GM10248 (cell line): ENCODE measurements around the gene MCRS1.

ENCODE experiments used
- CTCF ChIA-PET: fragments of 300-600 bp; sonication (Branson Sonifier 250); formaldehyde crosslinking; extraction: SDS; loops from one replicate; lab custom pipeline; 2021; ENCODE audit warnings: antibody characterized with exemption; lab: Yijun Ruan, JAX
- POLR2A ChIA-PET: fragments of 350-650 bp; sonication (Branson Sonifier 250); formaldehyde crosslinking; extraction: SDS; loops from one replicate; lab custom pipeline; 2020; ENCODE audit warnings: antibody characterized with exemption; lab: Yijun Ruan, JAX
- DNase-seq: peaks from one replicate; pipeline ENCODE4 v3.0.0; 2012; ENCODE audit errors: extremely low spot score
- TF ChIP-seq, protein P1 (sequence below): IDR thresholded peaks from 2 replicates; pipeline ENCODE4 v1.5.1; 2012; ENCODE audit warnings: mild to moderate bottlenecking, low read depth; ENCODE audit errors: extremely low read depth, missing control alignments, control extremely low read depth

The MCRS1 gene

DNA sequence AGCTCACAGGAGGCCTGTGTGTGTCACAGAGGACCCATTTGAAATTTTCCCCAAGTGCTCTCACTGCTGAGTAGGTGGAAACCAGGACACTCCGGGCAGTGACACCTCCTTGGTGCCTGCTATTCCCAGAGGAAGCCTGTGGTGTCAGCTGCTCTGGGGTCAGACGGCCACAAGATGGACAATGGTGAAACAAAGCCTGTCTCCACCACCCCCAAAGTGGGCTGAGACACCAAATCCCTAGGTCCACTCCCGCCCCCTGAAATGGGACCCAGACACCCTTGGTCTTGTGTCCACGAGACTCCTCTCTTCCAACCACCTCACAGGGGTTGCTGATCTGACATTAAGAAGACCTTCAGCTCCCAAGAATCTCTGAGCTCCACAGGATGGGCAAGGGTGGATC lies 22.1 kb downstream of the MCRS1 start:
- no peak for DNase-seq
- POLR2A ChIA-PET = no interaction called here
- TF ChIP-seq, protein P1, sequence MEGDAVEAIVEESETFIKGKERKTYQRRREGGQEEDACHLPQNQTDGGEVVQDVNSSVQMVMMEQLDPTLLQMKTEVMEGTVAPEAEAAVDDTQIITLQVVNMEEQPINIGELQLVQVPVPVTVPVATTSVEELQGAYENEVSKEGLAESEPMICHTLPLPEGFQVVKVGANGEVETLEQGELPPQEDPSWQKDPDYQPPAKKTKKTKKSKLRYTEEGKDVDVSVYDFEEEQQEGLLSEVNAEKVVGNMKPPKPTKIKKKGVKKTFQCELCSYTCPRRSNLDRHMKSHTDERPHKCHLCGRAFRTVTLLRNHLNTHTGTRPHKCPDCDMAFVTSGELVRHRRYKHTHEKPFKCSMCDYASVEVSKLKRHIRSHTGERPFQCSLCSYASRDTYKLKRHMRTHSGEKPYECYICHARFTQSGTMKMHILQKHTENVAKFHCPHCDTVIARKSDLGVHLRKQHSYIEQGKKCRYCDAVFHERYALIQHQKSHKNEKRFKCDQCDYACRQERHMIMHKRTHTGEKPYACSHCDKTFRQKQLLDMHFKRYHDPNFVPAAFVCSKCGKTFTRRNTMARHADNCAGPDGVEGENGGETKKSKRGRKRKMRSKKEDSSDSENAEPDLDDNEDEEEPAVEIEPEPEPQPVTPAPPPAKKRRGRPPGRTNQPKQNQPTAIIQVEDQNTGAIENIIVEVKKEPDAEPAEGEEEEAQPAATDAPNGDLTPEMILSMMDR = no peak
- CTCF ChIA-PET = interaction anchor here (2.2 to 5.0 kb wide), 2 partner anchors 31 to 187 kb away, joined by 6 to 23 read pairs; no protein-coding TSS in a partner anchor

DNA sequence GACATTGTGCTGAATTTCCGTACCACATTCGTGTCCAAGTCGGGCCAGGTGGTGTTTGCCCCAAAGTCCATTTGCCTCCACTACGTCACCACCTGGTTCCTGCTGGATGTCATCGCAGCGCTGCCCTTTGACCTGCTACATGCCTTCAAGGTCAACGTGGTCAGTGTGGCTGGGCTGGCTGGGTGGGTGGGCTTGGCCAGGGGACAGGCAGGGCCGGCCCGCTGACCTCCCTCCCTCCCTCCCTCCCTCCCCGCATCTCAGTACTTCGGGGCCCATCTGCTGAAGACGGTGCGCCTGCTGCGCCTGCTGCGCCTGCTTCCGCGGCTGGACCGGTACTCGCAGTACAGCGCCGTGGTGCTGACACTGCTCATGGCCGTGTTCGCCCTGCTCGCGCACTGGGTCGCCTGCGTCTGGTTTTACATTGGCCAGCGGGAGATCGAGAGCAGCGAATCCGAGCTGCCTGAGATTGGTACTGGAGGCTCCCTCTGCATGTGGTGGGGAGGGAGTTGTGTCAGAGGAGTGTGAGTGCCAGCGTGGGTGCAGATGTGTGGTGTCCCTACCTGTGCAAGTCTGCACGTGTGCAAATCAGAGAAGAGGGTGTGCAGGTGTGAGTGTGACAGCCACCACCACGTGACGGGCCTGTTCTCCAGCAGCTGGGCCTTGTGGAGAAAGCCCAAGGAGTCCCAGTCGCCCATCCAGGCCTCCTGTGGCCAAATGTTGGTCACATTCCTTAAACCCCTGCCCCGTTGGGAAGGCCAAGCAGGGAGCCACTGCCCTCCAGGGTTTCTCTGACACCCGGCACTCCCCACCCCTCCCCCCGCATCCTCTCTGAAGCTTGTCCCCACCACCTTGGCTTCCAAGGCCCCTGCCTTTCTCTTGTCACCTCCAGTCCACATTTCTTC lies 23.8 kb downstream of the MCRS1 start:
- CTCF ChIA-PET = interaction anchor here (1.4 to 5.0 kb wide), 4 partner anchors 9 to 202 kb away, joined by 5 to 23 read pairs (median 6); no protein-coding TSS in a partner anchor
- POLR2A ChIA-PET = interaction anchor here (0.6 kb wide), 1 partner anchor 23 kb away, joined by 3 read pairs; no protein-coding TSS in a partner anchor
- DNase-seq = no peak
- TF ChIP-seq, protein P1 = no peak

DNA sequence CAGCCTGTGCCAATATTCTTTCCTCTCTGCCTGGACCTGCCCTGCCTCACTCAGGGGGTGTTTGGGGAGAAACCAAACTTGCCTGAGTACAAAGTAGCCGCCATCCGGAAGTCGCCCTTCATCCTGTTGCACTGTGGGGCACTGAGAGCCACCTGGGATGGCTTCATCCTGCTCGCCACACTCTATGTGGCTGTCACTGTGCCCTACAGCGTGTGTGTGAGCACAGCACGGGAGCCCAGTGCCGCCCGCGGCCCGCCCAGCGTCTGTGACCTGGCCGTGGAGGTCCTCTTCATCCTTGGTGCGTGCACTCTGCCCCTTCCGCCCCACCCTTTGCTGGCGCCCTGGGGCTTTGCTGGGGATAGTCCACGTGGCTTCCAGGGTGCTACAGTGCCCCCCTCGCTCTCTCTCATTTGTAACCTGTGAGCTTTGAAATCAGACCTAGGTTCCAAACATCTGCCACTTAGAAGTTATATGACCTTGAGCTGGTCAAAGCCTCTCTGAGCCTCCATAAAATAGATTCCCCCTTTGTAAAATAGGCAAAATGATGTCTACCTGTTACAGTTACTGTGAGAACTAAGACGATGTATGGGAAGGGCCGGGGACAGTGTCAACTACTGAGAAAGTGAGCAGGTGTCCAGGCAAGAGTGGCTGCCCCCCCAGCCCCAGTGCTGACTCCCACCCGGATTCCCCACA lies 24.6 kb downstream of the MCRS1 start:
- TF ChIP-seq, protein P1 = no peak
- POLR2A ChIA-PET = no interaction called here
- DNase-seq = no peak
- CTCF ChIA-PET = interaction anchor here (0.8 to 2.0 kb wide), 2 partner anchors 9 to 197 kb away, joined by 3 to 7 read pairs; partner anchors contain the start of gene DNAJC22

DNA sequence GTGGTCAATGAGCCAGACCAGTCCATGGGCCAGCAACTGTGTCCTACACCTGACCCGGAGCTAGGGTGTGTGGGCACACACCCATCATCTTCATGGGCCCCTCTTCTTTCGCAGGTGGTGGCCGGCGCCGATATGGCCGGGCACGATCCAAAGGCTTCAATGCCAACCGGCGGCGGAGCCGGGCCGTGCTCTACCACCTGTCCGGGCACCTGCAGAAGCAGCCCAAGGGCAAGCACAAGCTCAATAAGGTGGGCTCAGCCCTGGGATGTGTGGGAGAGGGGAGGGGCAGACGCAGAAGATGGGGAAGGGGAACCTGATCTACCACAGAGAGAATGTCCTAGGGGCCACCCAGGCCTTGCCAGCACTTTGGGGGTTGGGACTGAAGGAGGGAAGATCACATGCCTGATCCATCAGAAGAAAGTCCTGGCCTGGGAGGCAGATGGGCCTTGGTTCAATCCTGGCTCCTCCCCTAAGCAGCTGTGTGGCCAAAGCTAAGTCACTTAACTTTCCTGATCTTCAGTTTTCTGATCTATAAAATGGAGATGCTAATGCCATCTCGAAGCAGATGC lies 25.3 kb downstream of the MCRS1 start:
- no peak for DNase-seq
- CTCF ChIA-PET = interaction anchor here (0.8 to 2.0 kb wide), 5 partner anchors 10 to 200 kb away, joined by 3 to 7 read pairs (median 3); partner anchors contain the start of gene DNAJC22
- POLR2A ChIA-PET = no interaction called here

DNA sequence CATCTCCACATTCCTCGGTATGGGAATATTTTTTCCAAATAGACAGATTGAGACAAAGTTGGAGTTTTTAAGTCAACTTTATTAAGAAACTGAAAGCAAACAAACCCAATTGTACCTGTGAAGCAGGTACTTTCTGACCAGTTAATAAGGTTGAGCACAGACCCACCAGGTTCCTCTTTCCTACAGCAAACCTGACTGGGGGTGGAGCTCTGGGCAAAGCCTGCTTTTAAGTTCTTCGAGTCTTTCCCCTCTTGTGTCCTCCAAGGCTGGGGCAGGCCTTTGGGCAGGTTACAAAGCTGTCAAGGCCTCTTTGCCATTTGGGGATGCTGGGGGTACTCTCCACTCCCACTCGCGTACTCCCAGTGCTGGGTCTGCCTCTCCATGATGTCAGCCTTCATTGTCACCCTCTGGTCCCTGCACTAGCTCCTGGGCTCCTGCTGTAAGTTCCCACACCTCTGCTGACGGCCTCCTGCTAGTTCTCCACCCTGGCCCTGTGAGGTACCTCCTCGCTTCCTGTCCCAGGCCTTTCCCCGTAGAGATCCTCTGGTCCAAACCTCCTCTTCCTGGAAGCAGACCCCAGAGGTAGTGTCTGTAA lies 25.9 kb downstream of the MCRS1 start:
- POLR2A ChIA-PET = no interaction called here

More for the DNA sequence above, 25.3 kb downstream of the MCRS1 start:
- TF ChIP-seq, protein P1 = no peak

More for the DNA sequence above, 25.9 kb downstream of the MCRS1 start:
- TF ChIP-seq, protein P1 = no peak
- CTCF ChIA-PET = interaction anchor here (0.8 to 2.0 kb wide), 5 partner anchors 11 to 199 kb away, joined by 3 to 7 read pairs (median 3); no protein-coding TSS in a partner anchor
- DNase-seq = no peak
